OCI-LY7 (cell line): ENCODE measurements around the gene COL17A1. TPM values are rescaled to one million over a fixed set of nuclear protein-coding genes. Genes with fewer than 3 reads are reported as not detected.

Experiments
- BruUV-seq: library from RNA; stranded (reverse); fragments of 400-500 nt; replicated peaks from 2 replicates; lab custom pipeline; 2021; lab: Mats Ljungman, UMichigan
- CTCF ChIA-PET: fragments of 300-600 bp; sonication (Branson Sonifier 250); formaldehyde crosslinking; loops from one replicate; lab custom pipeline; 2022; ENCODE audit warnings: antibody characterized with exemption; ENCODE audit not compliant: unreplicated experiment; lab: Charles Lee
- POLR2A ChIA-PET: fragments of 300-600 bp; sonication (Branson Sonifier 250); formaldehyde crosslinking; loops from one replicate; lab custom pipeline; 2022; ENCODE audit warnings: antibody characterized with exemption; lab: Charles Lee
- DNase-seq: peaks from one replicate; pipeline ENCODE4 v3.0.0-alpha.2; 2015; ENCODE audit warnings: low spot score
- H2AFZ ChIP-seq: fragments of 200-600 bp; sonication (generic), shearing (Covaris generic); 2 replicates; pipeline ENCODE4 v1.6.1; 2014; ENCODE audit warnings: mild to moderate bottlenecking, antibody characterized with exemption, low read length, moderate library complexity
- H3K27ac ChIP-seq: fragments of 200-600 bp; sonication (generic); 2 replicates; pipeline ENCODE4 v1.5.1; 2014; ENCODE audit warnings: mixed run types, low read depth, mild to moderate bottlenecking, moderate library complexity, low read length, inconsistent platforms; ENCODE audit not compliant: poor library complexity, severe bottlenecking
- H3K36me3 ChIP-seq: fragments of 200-600 bp; sonication (generic); 2 replicates; pipeline ENCODE4 v1.6.1; 2014; ENCODE audit warnings: mild to moderate bottlenecking, antibody characterized with exemption, low read length, moderate library complexity, mixed read lengths; ENCODE audit not compliant: insufficient read depth
- H3K4me1 ChIP-seq: fragments of 200-600 bp; sonication (generic); 2 replicates; pipeline ENCODE4 v1.5.1; 2014; ENCODE audit warnings: mild to moderate bottlenecking, low read length; ENCODE audit not compliant: insufficient read depth, poor library complexity, severe bottlenecking
- H3K4me2 ChIP-seq: fragments of 200-600 bp; sonication (generic); 2 replicates; pipeline ENCODE4 v1.6.1; 2014; ENCODE audit warnings: mild to moderate bottlenecking, low read length
- H3K4me3 ChIP-seq: fragments of 200-600 bp; sonication (generic); 2 replicates; pipeline ENCODE4 v1.5.1; 2014; ENCODE audit warnings: mild to moderate bottlenecking, low read depth, low read length; ENCODE audit not compliant: poor library complexity, severe bottlenecking
- H3K79me2 ChIP-seq: fragments of 200-600 bp; sonication (generic); 2 replicates; pipeline ENCODE4 v1.6.1; 2016; ENCODE audit warnings: low read depth, mild to moderate bottlenecking, low read length, moderate library complexity, mixed read lengths; ENCODE audit not compliant: insufficient read depth
- H3K9me2 ChIP-seq: fragments of 200-600 bp; sonication (generic); 2 replicates; pipeline ENCODE4 v1.6.1; 2016; ENCODE audit warnings: mild to moderate bottlenecking, low read length, mixed read lengths; ENCODE audit not compliant: insufficient read depth
- H3K9me3 ChIP-seq: fragments of 200-600 bp; sonication (generic); 2 replicates; pipeline ENCODE4 v1.6.1; 2014; ENCODE audit warnings: mild to moderate bottlenecking, mixed run types, low read length, mixed read lengths
- H4K20me1 ChIP-seq: fragments of 200-600 bp; sonication (generic); 2 replicates; pipeline ENCODE4 v1.6.1; 2014; ENCODE audit warnings: mild to moderate bottlenecking, antibody characterized with exemption, low read length, moderate library complexity, mixed read lengths; ENCODE audit not compliant: insufficient read depth
- CTCF ChIP-seq: fragments of 200-600 bp; sonication (generic); conservative IDR thresholded peaks from 2 replicates; pipeline ENCODE4 v1.5.1; 2014; ENCODE audit warnings: mild to moderate bottlenecking, antibody characterized with exemption, low read length, moderate library complexity, mixed read lengths
- EZH2phosphoT487 ChIP-seq: fragments of 200-600 bp; sonication (generic); IDR thresholded peaks from 2 replicates; pipeline ENCODE4 v1.6.1; 2018; ENCODE audit warnings: low read depth, borderline replicate concordance, mild to moderate bottlenecking, mixed run types, antibody characterized with exemption, low read length, moderate library complexity, mixed read lengths
- intact Hi-C: fragments of 100-400 bp; cut with micrococcal nuclease; formaldehyde crosslinking; loops from one replicate; pipeline ENCODE4 v1.10.0; 2022; ENCODE audit not compliant: unreplicated experiment
- total RNA-seq, 2 experiments: library from RNA; depleted of rRNA in 1 of 2; stranded (reverse); fragments of >200 nt in 1 of 2; shearing (Covaris generic) in 1 of 2; gene quantifications; 2 replicates each; pipeline ENCODE4 v1.2.3, GENCODE V29; 2014 to 2022

The COL17A1 gene
- total RNA-seq, 2 experiments from 2014 or later, result 0.17 TPM; not detected in 1

GRCh38 chr10:104057717-104058116, 28.0 kb downstream of the COL17A1 start:
- TF ChIP-seq CTCF (no peak), EZH2phosphoT487 (no peak)
- Histone ChIP-seq H2AFZ (no peak overlapping the region), H3K9me3 (no peaks in the 10 kb centered on the region), H3K27ac (no peak overlapping the region), H3K79me2 (no peaks in the 10 kb centered on the region), H3K4me2 (no peak overlapping the region), H4K20me1 (no peaks in the 10 kb centered on the region), H3K4me3 (no peak overlapping the region), H3K9me2 (no peaks in the 10 kb centered on the region), H3K36me3 (no peaks in the 10 kb centered on the region), H3K4me1 (no peaks in the 10 kb centered on the region)
- intact Hi-C loops, result no loop called here
- CTCF ChIA-PET, result no interaction called here
- no TSS peak for BruUV-seq
- DNase-seq, result no peak
- POLR2A ChIA-PET, result no interaction called here

- intact Hi-C loops, result no loop called here
- no peaks in the 10 kb centered on the region for H3K9me2 ChIP-seq
- no TSS peak for BruUV-seq
- no peaks in the 10 kb centered on the region for H3K4me1 ChIP-seq
- no peaks in the 10 kb centered on the region for H4K20me1 ChIP-seq
- no peak for DNase-seq
- no peak overlapping the region for H3K4me2 ChIP-seq
- TF ChIP-seq EZH2phosphoT487, result no peak
- TF ChIP-seq CTCF, result no peak
- no peaks in the 10 kb centered on the region for H3K9me3 ChIP-seq
- no peaks in the 10 kb centered on the region for H3K79me2 ChIP-seq
- POLR2A ChIA-PET, result no interaction called here
- H3K4me3 ChIP-seq, result no peak overlapping the region
- H2AFZ ChIP-seq, result no peak overlapping the region
- H3K36me3 ChIP-seq, result no peaks in the 10 kb centered on the region
- CTCF ChIA-PET, result no interaction called here
- no peak overlapping the region for H3K27ac ChIP-seq
These were observed 28.9 kb downstream of the COL17A1 start for GRCh38 chr10:104056619-104057273.

- POLR2A ChIA-PET, result no interaction called here
- Histone ChIP-seq H2AFZ (no peak overlapping the region), H3K27ac (no peak overlapping the region), H4K20me1 (no peaks in the 10 kb centered on the region), H3K4me3 (no peak overlapping the region), H3K9me2 (no peaks in the 10 kb centered on the region), H3K4me2 (no peak overlapping the region), H3K4me1 (no peaks in the 10 kb centered on the region), H3K9me3 (no peaks in the 10 kb centered on the region), H3K36me3 (no peaks in the 10 kb centered on the region), H3K79me2 (no peaks in the 10 kb centered on the region)
- no peak for DNase-seq
- intact Hi-C loops, result no loop called here
- TF ChIP-seq EZH2phosphoT487 (no peak), CTCF (no peak)
- CTCF ChIA-PET, result no interaction called here
- BruUV-seq, result no TSS peak
These were observed 31.2 kb downstream of the COL17A1 start for GRCh38 chr10:104054430-104054829.
